Neural cell (in vitro differentiated cells): ENCODE results near the gene DHX58.

Experiments used
- CTCF ChIP-seq: fragments of 450-650 bp; IDR thresholded peaks from 2 replicates; pipeline ENCODE4 v1.5.1; 2014; ENCODE audit warnings: antibody characterized with exemption, mild to moderate bottlenecking, moderate library complexity; ENCODE audit not compliant: poor library complexity, severe bottlenecking
- POLR2AphosphoS5 ChIP-seq: IDR thresholded peaks from 2 replicates; pipeline ENCODE4 v1.6.1; 2012
- TAF1 ChIP-seq: IDR thresholded peaks from 2 replicates; pipeline ENCODE4 v1.6.1; 2012; ENCODE audit warnings: low read depth

- no peak for TF ChIP-seq TAF1
- TF ChIP-seq CTCF, result no peak
- TF ChIP-seq POLR2AphosphoS5, result no peak
These were observed 30.9 kb downstream of the DHX58 start for GRCh38 chr17:42081516-42082129.
